HCT116 (cell line): ENCODE measurements around the gene ASAP2. TPM values are rescaled to one million over a fixed set of nuclear protein-coding genes. Genes with fewer than 3 reads are reported as not detected.

ENCODE experiments used
- ATAC-seq: fragments of 200-7000 bp; cut with Tn5 transposase; 2 replicates; pipeline ENCODE4 v1.9.1; 2020; ENCODE audit warnings: mild to moderate bottlenecking, moderate library complexity
- BruUV-seq: library from RNA; stranded (reverse); fragments of 400-500 nt; replicated peaks from 2 replicates; lab custom pipeline; 2021; lab: Mats Ljungman, UMichigan
- CTCF ChIA-PET: fragments of 300-600 bp; sonication (Branson Sonifier 250); formaldehyde crosslinking; loops from one replicate; lab custom pipeline; 2021; ENCODE audit warnings: antibody characterized with exemption; lab: Charles Lee
- POLR2A ChIA-PET: fragments of 300-600, 350-600 bp; sonication (Branson Sonifier 250); formaldehyde crosslinking; loops from one replicate; lab custom pipeline; 2021; ENCODE audit warnings: antibody characterized with exemption; lab: Charles Lee
- RAD21 ChIA-PET, 2 experiments: fragments of 300-600 bp; sonication (Branson Sonifier 250); formaldehyde crosslinking; loops; one replicate each; lab custom pipeline; 2023; ENCODE audit warnings: low total read pairs in 2 of 2; ENCODE audit not compliant: uncharacterized antibody in 2 of 2, unreplicated experiment in 2 of 2, low non-redundant PET in 1 of 2; lab: Charles Lee
- DNase-seq: peaks from one replicate; pipeline ENCODE4 v3.0.0-alpha.2; 2010; ENCODE audit warnings: low read depth, low spot score
- H2AFZ ChIP-seq: fragments of 200-600 bp; shearing (Covaris generic), sonication (generic); 2 replicates; pipeline ENCODE4 v1.6.1; 2017; ENCODE audit warnings: low read depth, mixed run types, mixed read lengths, antibody characterized with exemption, low read length; ENCODE audit not compliant: poor library complexity, severe bottlenecking
- H3K27ac ChIP-seq: 2 replicates; pipeline ENCODE4 v1.5.1; 2012; ENCODE audit warnings: low read depth, low read length
- H3K27me3 ChIP-seq: fragments of 200-600 bp; sonication (generic); 2 replicates; pipeline ENCODE4 v1.6.1; 2016; ENCODE audit warnings: mixed run types, low read length, mixed read lengths; ENCODE audit not compliant: insufficient read depth
- H3K36me3 ChIP-seq, 2 experiments: fragments of 200-500 bp in 1 of 2; fragments of 200-600 bp in 1 of 2; sonication (Bioruptor generic) in 1 of 2; sonication (generic) in 1 of 2; 2 replicates each; pipeline versions ENCODE4 v1.5.1 to v1.6.1; 2014 to 2016; ENCODE audit warnings: low read length in 2 of 2, inconsistent platforms in 1 of 2, mixed read lengths in 1 of 2, mixed run types in 1 of 2; ENCODE audit not compliant: insufficient read depth in 2 of 2, control insufficient read depth in 1 of 2
- H3K4me1 ChIP-seq, 2 experiments: fragments of 200-600 bp in 1 of 2; sonication (generic) in 1 of 2; 2 replicates each; pipeline versions ENCODE4 v1.5.1 to v1.6.1; 2012 to 2017; ENCODE audit warnings: low read length in 2 of 2, inconsistent platforms in 1 of 2, mild to moderate bottlenecking in 1 of 2, mixed read lengths in 1 of 2, mixed run types in 1 of 2, moderate library complexity in 1 of 2; ENCODE audit not compliant: insufficient read depth in 2 of 2, control insufficient read depth in 1 of 2
- H3K4me2 ChIP-seq: fragments of 200-600 bp; sonication (generic); 2 replicates; pipeline ENCODE4 v1.6.1; 2017; ENCODE audit warnings: mixed run types, low read length, mixed read lengths
- H3K4me3 ChIP-seq, 2 experiments: fragments of 200-600 bp in 1 of 2; sonication (generic) in 1 of 2; replicated peaks in 1 of 2; 2 replicates each; pipeline ENCODE4 v1.5.1; 2011 to 2016; ENCODE audit warnings: low read length in 2 of 2, control low read depth in 1 of 2, low read depth in 1 of 2, mild to moderate bottlenecking in 1 of 2, mixed read lengths in 1 of 2, mixed run types in 1 of 2
- H3K79me2 ChIP-seq: fragments of 200-600 bp; sonication (generic); 2 replicates; pipeline ENCODE4 v1.6.1; 2017; ENCODE audit warnings: mild to moderate bottlenecking, mixed run types, low read length, moderate library complexity, mixed read lengths; ENCODE audit not compliant: insufficient read depth
- H3K9ac ChIP-seq: fragments of 200-600 bp; sonication (generic); 2 replicates; pipeline ENCODE4 v1.6.1; 2016; ENCODE audit warnings: low read length, mixed read lengths
- H3K9me2 ChIP-seq: fragments of 200-600 bp; sonication (generic), shearing (Covaris generic); 2 replicates; pipeline ENCODE4 v1.6.1; 2017; ENCODE audit warnings: mixed run types, mild to moderate bottlenecking, moderate library complexity; ENCODE audit not compliant: insufficient read depth
- H3K9me3 ChIP-seq, 2 experiments: fragments of 200-500 bp in 1 of 2; fragments of 200-600 bp in 1 of 2; sonication (Bioruptor generic) in 1 of 2; sonication (generic) in 1 of 2; 2 replicates each; pipeline ENCODE4 v1.6.1; 2014 to 2017; ENCODE audit warnings: low read length in 2 of 2, mixed read lengths in 2 of 2, inconsistent platforms in 1 of 2, low read depth in 1 of 2, mild to moderate bottlenecking in 1 of 2, mixed run types in 1 of 2, moderate library complexity in 1 of 2; ENCODE audit not compliant: control insufficient read depth in 1 of 2, insufficient read depth in 1 of 2
- H4K20me1 ChIP-seq: fragments of 200-600 bp; sonication (generic), shearing (Covaris generic); 2 replicates; pipeline ENCODE4 v1.6.1; 2017; ENCODE audit warnings: mixed run types, mild to moderate bottlenecking, moderate library complexity; ENCODE audit not compliant: insufficient read depth
- ATF3 ChIP-seq: IDR thresholded peaks from 2 replicates; pipeline ENCODE4 v1.6.1; 2012
- CEBPB ChIP-seq: IDR thresholded peaks from 2 replicates; pipeline ENCODE4 v1.6.1; 2012; ENCODE audit warnings: low read depth
- EGR1 ChIP-seq: IDR thresholded peaks from 2 replicates; pipeline ENCODE4 v1.6.1; 2012; ENCODE audit warnings: low read depth
- ELF1 ChIP-seq: IDR thresholded peaks from 2 replicates; pipeline ENCODE4 v1.6.1; 2012; ENCODE audit warnings: low read depth, borderline replicate concordance
- EZH2 ChIP-seq: fragments of 200-600 bp; sonication (generic); IDR thresholded peaks from 2 replicates; pipeline ENCODE4 v1.6.1; 2017; ENCODE audit warnings: antibody characterized with exemption, mixed run types
- EZH2phosphoT487 ChIP-seq: fragments of 200-600 bp; IDR thresholded peaks from 2 replicates; pipeline ENCODE4 v1.6.1; 2018; ENCODE audit warnings: antibody characterized with exemption, borderline replicate concordance
- FOSL1 ChIP-seq: IDR thresholded peaks from 2 replicates; pipeline ENCODE4 v1.6.1; 2012; ENCODE audit warnings: low read depth
- JUND ChIP-seq: IDR thresholded peaks from 2 replicates; pipeline ENCODE4 v1.6.1; 2012
- POLR2A ChIP-seq: IDR thresholded peaks from 2 replicates; pipeline ENCODE4 v1.7.0; 2011; ENCODE audit warnings: borderline replicate concordance; ENCODE audit not compliant: insufficient read depth, insufficient read length; ENCODE audit errors: extremely low read depth
- POLR2AphosphoS5 ChIP-seq: IDR thresholded peaks from 2 replicates; pipeline ENCODE4 v1.6.1; 2011; ENCODE audit warnings: mild to moderate bottlenecking, low read depth, low read length, moderate library complexity
- RAD21 ChIP-seq: IDR thresholded peaks from 2 replicates; pipeline ENCODE4 v1.6.1; 2012; ENCODE audit warnings: low read depth, mild to moderate bottlenecking
- SIN3A ChIP-seq: IDR thresholded peaks from 2 replicates; pipeline ENCODE4 v1.6.1; 2012; ENCODE audit warnings: low read depth
- SP1 ChIP-seq: IDR thresholded peaks from 2 replicates; pipeline ENCODE4 v1.6.1; 2012; ENCODE audit warnings: low read depth
- SRF ChIP-seq: IDR thresholded peaks from 2 replicates; pipeline ENCODE4 v1.6.1; 2012; ENCODE audit warnings: low read depth
- TCF7L2 ChIP-seq: IDR thresholded peaks from 2 replicates; pipeline ENCODE4 v1.7.0; 2011; ENCODE audit warnings: borderline replicate concordance, inconsistent platforms; ENCODE audit not compliant: insufficient read depth, insufficient read length; ENCODE audit errors: extremely low read depth
- YY1 ChIP-seq: IDR thresholded peaks from 2 replicates; pipeline ENCODE4 v1.6.1; 2011; ENCODE audit warnings: low read length, low read depth, moderate library complexity, mild to moderate bottlenecking; ENCODE audit not compliant: insufficient replicate concordance; ENCODE audit errors: extremely low read depth
- ZFX ChIP-seq: fragments of 450-650 bp; IDR thresholded peaks from 2 replicates; pipeline ENCODE4 v1.6.1; 2017
- ZNF274 ChIP-seq: fragments of 200-500 bp; sonication (Bioruptor generic); IDR thresholded peaks from 2 replicates; pipeline ENCODE4 v1.6.1; 2014; ENCODE audit warnings: mild to moderate bottlenecking, low read depth, low read length, inconsistent platforms
- intact Hi-C: fragments of 100-400 bp; cut with micrococcal nuclease; formaldehyde crosslinking; loops from 2 replicates; pipeline ENCODE4 v1.10.0; 2022
- total RNA-seq: library from RNA; stranded (reverse); gene quantifications from one replicate; pipeline ENCODE4 v1.2.1, GENCODE V29; 2021; ENCODE audit not compliant: unreplicated experiment
- TF ChIP-seq, protein P1 (sequence below): IDR thresholded peaks from 2 replicates; pipeline ENCODE4 v1.6.1; 2012; ENCODE audit warnings: low read depth
- TF ChIP-seq, protein P2 (sequence below), 3 experiments: fragments of 200-600 bp in 1 of 3; sonication (generic) in 1 of 3; IDR thresholded peaks in 2 of 3; conservative IDR thresholded peaks in 1 of 3; 2 replicates each; pipeline ENCODE4 v1.5.1; 2012 to 2017; ENCODE audit warnings: low read depth in 2 of 3, low read length in 2 of 3, antibody characterized with exemption in 1 of 3, borderline replicate concordance in 1 of 3, control low read depth in 1 of 3, mild to moderate bottlenecking in 1 of 3, mixed read lengths in 1 of 3, mixed run types in 1 of 3, moderate library complexity in 1 of 3; ENCODE audit not compliant: insufficient read depth in 1 of 3

The ASAP2 gene
- total RNA-seq, 1 experiment from 2014 or later = 16.5 TPM

- POLR2A ChIA-PET = no interaction called here
Observed at GRCh38 chr2:9268301-9269080, 61.9 kb downstream of the ASAP2 start.

More at GRCh38 chr2:9268301-9269080, 61.9 kb downstream of the ASAP2 start:
- TF ChIP-seq TCF7L2 (no peak), ATF3 (no peak), FOSL1 (no peak), ELF1 (no peak), POLR2AphosphoS5 (no peak), YY1 (no peak), EZH2 (no peak), ZFX (no peak), EGR1 (no peak), POLR2A (no peak), CEBPB (no peak), SRF (no peak), RAD21 (no peak), JUND (no peak), SIN3A (no peak), EZH2phosphoT487 (no peak), ZNF274 (no peak), SP1 (no peak)
- TF ChIP-seq, protein P1, sequence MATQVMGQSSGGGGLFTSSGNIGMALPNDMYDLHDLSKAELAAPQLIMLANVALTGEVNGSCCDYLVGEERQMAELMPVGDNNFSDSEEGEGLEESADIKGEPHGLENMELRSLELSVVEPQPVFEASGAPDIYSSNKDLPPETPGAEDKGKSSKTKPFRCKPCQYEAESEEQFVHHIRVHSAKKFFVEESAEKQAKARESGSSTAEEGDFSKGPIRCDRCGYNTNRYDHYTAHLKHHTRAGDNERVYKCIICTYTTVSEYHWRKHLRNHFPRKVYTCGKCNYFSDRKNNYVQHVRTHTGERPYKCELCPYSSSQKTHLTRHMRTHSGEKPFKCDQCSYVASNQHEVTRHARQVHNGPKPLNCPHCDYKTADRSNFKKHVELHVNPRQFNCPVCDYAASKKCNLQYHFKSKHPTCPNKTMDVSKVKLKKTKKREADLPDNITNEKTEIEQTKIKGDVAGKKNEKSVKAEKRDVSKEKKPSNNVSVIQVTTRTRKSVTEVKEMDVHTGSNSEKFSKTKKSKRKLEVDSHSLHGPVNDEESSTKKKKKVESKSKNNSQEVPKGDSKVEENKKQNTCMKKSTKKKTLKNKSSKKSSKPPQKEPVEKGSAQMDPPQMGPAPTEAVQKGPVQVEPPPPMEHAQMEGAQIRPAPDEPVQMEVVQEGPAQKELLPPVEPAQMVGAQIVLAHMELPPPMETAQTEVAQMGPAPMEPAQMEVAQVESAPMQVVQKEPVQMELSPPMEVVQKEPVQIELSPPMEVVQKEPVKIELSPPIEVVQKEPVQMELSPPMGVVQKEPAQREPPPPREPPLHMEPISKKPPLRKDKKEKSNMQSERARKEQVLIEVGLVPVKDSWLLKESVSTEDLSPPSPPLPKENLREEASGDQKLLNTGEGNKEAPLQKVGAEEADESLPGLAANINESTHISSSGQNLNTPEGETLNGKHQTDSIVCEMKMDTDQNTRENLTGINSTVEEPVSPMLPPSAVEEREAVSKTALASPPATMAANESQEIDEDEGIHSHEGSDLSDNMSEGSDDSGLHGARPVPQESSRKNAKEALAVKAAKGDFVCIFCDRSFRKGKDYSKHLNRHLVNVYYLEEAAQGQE = no peak
- TF ChIP-seq, protein P2, sequence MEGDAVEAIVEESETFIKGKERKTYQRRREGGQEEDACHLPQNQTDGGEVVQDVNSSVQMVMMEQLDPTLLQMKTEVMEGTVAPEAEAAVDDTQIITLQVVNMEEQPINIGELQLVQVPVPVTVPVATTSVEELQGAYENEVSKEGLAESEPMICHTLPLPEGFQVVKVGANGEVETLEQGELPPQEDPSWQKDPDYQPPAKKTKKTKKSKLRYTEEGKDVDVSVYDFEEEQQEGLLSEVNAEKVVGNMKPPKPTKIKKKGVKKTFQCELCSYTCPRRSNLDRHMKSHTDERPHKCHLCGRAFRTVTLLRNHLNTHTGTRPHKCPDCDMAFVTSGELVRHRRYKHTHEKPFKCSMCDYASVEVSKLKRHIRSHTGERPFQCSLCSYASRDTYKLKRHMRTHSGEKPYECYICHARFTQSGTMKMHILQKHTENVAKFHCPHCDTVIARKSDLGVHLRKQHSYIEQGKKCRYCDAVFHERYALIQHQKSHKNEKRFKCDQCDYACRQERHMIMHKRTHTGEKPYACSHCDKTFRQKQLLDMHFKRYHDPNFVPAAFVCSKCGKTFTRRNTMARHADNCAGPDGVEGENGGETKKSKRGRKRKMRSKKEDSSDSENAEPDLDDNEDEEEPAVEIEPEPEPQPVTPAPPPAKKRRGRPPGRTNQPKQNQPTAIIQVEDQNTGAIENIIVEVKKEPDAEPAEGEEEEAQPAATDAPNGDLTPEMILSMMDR (IDR thresholded peaks at IDR 0.05 in 2 of 3, conservative IDR thresholded peaks at IDR 0.05 in 1 of 3; ENCODE audit: borderline replicate concordance in 1 of 3, insufficient read depth in 1 of 3, low read depth in 2 of 3, low read length in 2 of 3) = no peak
- Histone ChIP-seq H3K4me2 (no peak overlapping the region), H3K36me3 (no peaks in the 10 kb centered on the region), H3K27me3 (no peaks in the 10 kb centered on the region), H3K4me1 (peaks cover 0 to 5% of the 10 kb centered on the region in 2 experiments; a peak in 2 of 4 replicates), H3K27ac (no peak overlapping the region), H3K9me2 (no peaks in the 10 kb centered on the region), H3K9me3 (0 out of 4 replicates have a peak, but pooled peaks cover 0 to 4% of the 10 kb centered on the region in 2 experiments), H3K79me2 (peaks cover 16% of the 10 kb centered on the region; the same call in 1 of the 2 replicates), H3K9ac (no peak overlapping the region), H2AFZ (no peak overlapping the region), H4K20me1 (no peaks in the 10 kb centered on the region), H3K4me3 (no peak overlapping the region)
- DNase-seq = no peak
- CTCF ChIA-PET = no interaction called here
- RAD21 ChIA-PET = no interaction called here
- intact Hi-C loops = no loop called here
- no peak for ATAC-seq
- no TSS peak for BruUV-seq
